NOMO-1 (cell line): Measurements from ENCODE around the gene HDGFL1.

Experiments used
- DNase-seq, 2 experiments: peaks; one replicate each; lab custom pipeline; 2025; ENCODE audit not compliant: unreplicated experiment in 2 of 2; lab: John Stamatoyannopoulos, UW

HDGFL1 gene

GRCh38 chr6:22589118-22589517 lies 19.8 kb downstream of the HDGFL1 start:
- no peak for DNase-seq

GRCh38 chr6:22590423-22590822 lies 21.1 kb downstream of the HDGFL1 start:
- DNase-seq: no peak

GRCh38 chr6:22593895-22594294 lies 24.5 kb downstream of the HDGFL1 start:
- DNase-seq: no peak

GRCh38 chr6:22596011-22596410 lies 26.6 kb downstream of the HDGFL1 start:
- DNase-seq: no peak

- no peak for DNase-seq
These were observed 29.0 kb downstream of the HDGFL1 start for GRCh38 chr6:22598339-22598738.

GRCh38 chr6:22600059-22600458 lies 30.7 kb downstream of the HDGFL1 start:
- no peak for DNase-seq

GRCh38 chr6:22601984-22602383 lies 32.6 kb downstream of the HDGFL1 start:
- no peak for DNase-seq

- no peak for DNase-seq
These were observed 36.4 kb downstream of the HDGFL1 start for GRCh38 chr6:22605736-22606135.

GRCh38 chr6:22610127-22610526 lies 40.8 kb downstream of the HDGFL1 start:
- DNase-seq: no peak

- no peak for DNase-seq
These were observed 42.9 kb downstream of the HDGFL1 start for GRCh38 chr6:22612236-22612635.

- DNase-seq: no peak
These were observed 43.7 kb downstream of the HDGFL1 start for GRCh38 chr6:22613051-22613450.

- DNase-seq: no peak
These were observed 44.3 kb downstream of the HDGFL1 start for GRCh38 chr6:22613695-22614094.

GRCh38 chr6:22614547-22614946 lies 45.2 kb downstream of the HDGFL1 start:
- no peak for DNase-seq

GRCh38 chr6:22621028-22621427 lies 51.7 kb downstream of the HDGFL1 start:
- no peak for DNase-seq
